ENCODE measurements around the gene NUS1. TPM values are rescaled to one million over a fixed set of nuclear protein-coding genes. Genes with fewer than 3 reads are reported as not detected.
"Not testable (repeated sequence)": the region's sequence is repeated elsewhere in the genome, so short reads cannot be mapped to it uniquely, and the experiment has no call there.

NUS1 gene
- total RNA-seq, 2 donors from 2014 or later, result 52.7 to 59.1 TPM

DNA sequence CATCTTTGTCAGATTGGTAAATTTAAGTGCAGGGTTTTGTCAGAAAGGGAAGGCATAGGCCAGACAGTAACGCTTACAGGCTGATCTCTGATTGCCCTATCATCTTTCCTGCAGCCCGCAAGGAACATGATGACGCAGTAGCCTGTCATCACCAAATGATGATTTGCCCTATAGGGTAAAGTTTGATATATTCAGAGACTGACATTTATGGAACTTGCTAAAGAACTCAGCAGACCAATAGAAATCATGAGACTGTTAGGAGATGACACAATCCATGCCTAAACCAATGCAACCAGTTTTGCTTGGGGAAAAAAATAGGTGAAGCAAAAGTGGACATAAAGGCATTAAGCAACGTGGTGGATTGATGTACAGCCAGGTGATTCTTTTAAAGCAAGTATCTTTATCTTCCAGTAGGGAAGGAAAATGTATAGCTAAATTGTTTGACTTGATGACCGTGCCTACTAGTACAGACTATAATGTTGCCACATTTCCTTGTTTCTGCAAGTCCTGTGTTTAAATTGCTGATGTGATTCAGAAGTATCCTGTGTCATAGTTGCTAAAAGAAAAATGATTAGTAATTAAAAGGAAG, 2.4 kb downstream of the NUS1 start:
- H3K4me1 Mint-ChIP-seq (ENCODE audit: low read depth in 2 of 2), result peaks cover 56 to 63% of the 10 kb centered on the region in 2 donors
- H3K9me3 Mint-ChIP-seq, result no peaks in the 10 kb centered on the region
- ATAC-seq (no peak), DNase-seq (ENCODE audit: low spot score) (no peak)
- peaks cover 25% of the 10 kb centered on the region for H3K36me3 Mint-ChIP-seq
- no peaks in the 10 kb centered on the region for H3K27me3 Mint-ChIP-seq
- H3K4me3 Mint-ChIP-seq, result peak overlapping the region; percentile 83
- peak overlapping the region; percentile 57 to 65 for H3K27ac Mint-ChIP-seq

DNA sequence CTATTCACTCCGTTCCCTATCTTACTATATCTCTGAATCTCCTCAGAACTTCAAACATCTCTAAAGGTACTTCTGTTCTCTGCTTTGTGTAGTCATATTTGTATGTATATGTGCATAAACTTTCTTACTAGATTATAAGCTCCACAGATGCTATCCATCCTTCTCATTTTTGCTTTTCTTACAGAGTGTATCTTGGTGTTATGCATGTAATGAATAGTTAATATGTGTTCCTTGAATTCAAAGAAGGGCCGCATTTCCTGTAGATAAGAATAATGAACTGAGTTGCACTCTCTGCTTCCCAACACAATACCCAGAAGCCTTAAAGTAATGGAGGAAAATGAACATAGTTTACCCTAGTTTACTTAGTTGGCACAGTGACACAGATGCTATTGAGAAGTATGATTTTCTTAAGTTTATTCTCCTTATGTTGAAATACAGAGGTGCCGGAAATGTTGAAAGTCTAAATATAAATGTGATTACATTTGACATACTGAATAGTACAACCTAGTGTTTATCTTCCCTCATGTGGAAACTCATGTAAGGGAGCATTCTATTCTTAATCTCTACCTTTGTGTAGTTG, 6.0 kb downstream of the NUS1 start:
- H3K4me3 Mint-ChIP-seq, result peak overlapping the region; percentile 5
- H3K4me1 Mint-ChIP-seq (ENCODE audit: low read depth in 2 of 2), result peaks cover 56 to 62% of the 10 kb centered on the region in 2 donors
- H3K27ac Mint-ChIP-seq, result no peak overlapping the region
- peaks cover 33% of the 10 kb centered on the region for H3K36me3 Mint-ChIP-seq
- H3K27me3 Mint-ChIP-seq, result no peaks in the 10 kb centered on the region
- no peak for DNase-seq (ENCODE audit: low spot score)
- H3K9me3 Mint-ChIP-seq, result no peaks in the 10 kb centered on the region
- no peak for ATAC-seq

DNA sequence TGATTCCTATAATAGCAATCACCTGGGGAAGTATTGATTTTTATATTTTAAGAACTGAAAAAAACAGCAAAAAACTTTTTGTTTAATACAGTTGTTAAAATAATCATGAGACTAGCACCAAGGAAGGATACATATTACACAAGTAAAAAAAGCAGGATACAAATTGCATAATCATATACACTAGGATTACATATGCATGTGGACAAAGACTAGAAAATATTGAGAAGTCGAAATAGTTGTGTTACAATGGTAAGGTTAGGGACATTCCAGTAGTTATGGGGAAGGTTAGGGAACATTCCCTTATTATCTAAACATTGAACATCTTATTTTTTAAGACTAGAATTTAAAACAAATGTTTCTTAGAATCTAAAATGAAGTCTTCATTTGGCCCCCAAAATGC, 9.5 kb downstream of the NUS1 start:
- Mint-ChIP-seq H3K4me3 (no peak overlapping the region), H3K27me3 (no peaks in the 10 kb centered on the region), H3K36me3 (peaks cover 20% of the 10 kb centered on the region), H3K9me3 (no peaks in the 10 kb centered on the region), H3K4me1 (ENCODE audit: low read depth in 2 of 2) (peaks cover 50 to 58% of the 10 kb centered on the region in 2 donors), H3K27ac (peak overlapping the region in 1 of 2 donors; percentile 21)
- ATAC-seq (no peak), DNase-seq (ENCODE audit: low spot score) (no peak)

DNA sequence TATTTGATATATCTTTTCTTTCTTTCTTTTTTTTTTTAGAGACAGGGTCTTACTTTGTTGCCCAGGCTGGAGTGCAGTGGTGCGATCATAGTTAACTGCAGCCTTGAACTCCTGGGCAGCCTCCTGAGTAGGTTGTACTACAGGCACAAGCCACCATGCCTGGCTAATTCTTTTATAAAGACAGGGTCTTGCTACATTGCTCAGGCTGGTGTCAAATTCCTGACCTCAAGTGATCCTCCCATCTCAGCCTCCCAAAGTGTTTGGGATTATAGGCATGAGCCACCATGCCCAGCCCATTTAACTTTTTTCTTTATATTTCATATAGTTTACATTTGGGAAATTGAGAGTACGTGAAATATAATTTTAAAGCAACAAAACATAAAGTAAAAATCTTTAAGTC, 10.1 kb downstream of the NUS1 start:
- Mint-ChIP-seq H3K4me3 (no peak overlapping the region), H3K4me1 (ENCODE audit: low read depth in 2 of 2) (peaks cover 47 to 52% of the 10 kb centered on the region in 2 donors), H3K36me3 (peaks cover 20% of the 10 kb centered on the region), H3K9me3 (no peaks in the 10 kb centered on the region), H3K27ac (no peak overlapping the region), H3K27me3 (no peaks in the 10 kb centered on the region)
- ATAC-seq, result no peak
- DNase-seq (ENCODE audit: low spot score), result no peak

DNA sequence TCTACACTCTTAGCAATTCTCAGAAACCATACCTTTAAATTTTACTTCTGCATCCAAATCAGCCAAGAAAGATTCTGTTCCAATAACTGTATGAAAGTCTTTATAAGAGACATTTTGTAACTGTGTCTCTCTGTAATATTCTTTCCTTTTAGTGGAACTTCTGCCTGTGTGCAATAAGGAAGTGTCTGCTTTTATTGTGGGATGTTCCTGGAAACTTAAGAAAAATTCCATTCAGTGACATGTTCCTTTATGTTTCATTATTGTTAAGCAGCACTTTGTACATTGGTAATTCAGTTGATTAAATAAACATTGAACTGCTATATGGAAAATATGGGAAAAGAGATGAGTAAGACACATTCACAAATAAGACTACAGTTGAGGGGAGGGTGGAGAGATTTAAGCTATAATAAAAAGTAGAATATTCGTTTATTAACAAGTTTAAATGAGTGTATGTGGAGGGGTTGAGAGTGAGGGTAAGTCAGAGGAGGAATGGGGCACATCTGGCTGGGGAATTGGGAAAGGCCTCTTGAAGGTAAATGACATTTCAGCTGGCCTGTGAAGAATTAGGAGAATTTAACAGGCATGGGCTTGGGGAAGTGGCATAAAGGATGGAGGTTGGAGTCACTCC, 11.9 kb downstream of the NUS1 start:
- no peak for ATAC-seq
- no peaks in the 10 kb centered on the region for H3K27me3 Mint-ChIP-seq
- DNase-seq (ENCODE audit: low spot score), result no peak
- peaks cover 45 to 46% of the 10 kb centered on the region in 2 donors for H3K4me1 Mint-ChIP-seq (ENCODE audit: low read depth in 2 of 2)
- H3K9me3 Mint-ChIP-seq, result no peaks in the 10 kb centered on the region
- H3K4me3 Mint-ChIP-seq, result no peak overlapping the region
- H3K27ac Mint-ChIP-seq, result peak overlapping the region in 1 of 2 donors; percentile 34
- peaks cover 15% of the 10 kb centered on the region for H3K36me3 Mint-ChIP-seq

DNA sequence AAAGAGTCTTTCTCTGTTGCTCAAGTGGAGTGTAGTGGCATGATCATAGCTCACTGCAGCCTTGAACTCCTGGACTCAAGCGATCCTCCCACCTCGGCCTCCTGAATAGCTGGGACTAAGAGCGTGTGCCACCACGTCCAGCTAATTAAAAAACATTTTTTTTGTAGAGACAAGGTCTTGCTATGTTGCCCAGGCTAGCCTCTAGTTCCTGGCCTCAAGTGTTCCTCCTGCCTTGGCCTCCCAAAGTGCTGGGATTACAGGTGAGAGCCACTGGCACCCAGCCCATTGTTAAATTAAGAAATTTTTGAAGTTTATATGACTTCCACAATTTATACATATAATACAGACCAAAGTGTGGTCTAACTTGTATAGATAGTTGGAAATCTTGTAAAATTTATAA, 14.3 kb downstream of the NUS1 start:
- H3K9me3 Mint-ChIP-seq; H3K27ac Mint-ChIP-seq; DNase-seq (ENCODE audit: low spot score); H3K27me3 Mint-ChIP-seq; ATAC-seq; H3K4me3 Mint-ChIP-seq: not testable (repeated sequence)
- Mint-ChIP-seq H3K4me1 (ENCODE audit: low read depth in 2 of 2) (peaks cover 33 to 37% of the 10 kb centered on the region in 2 donors), H3K36me3 (peaks cover 19% of the 10 kb centered on the region)

DNA sequence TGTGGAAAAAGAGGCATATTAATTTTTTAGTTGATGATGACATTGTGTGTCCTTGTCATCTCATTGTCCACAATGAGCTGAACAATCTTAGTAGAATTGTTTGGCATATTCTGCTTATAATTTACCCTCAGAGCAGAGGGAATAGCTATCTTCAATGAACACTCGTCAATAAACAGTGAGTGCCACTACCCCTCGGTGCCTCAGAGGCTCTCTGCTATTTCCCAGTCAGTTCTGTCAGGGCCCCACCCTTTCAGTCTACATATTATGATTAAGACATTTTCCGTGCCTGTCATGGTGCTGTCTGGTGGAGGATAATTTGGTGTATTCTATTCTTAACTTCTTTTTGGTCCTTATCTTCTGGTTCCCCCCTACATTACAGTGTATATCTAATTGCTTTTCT, 31.2 kb downstream of the NUS1 start:
- no peak overlapping the region for H3K4me3 Mint-ChIP-seq
- H3K9me3 Mint-ChIP-seq, result no peaks in the 10 kb centered on the region
- H3K4me1 Mint-ChIP-seq (ENCODE audit: low read depth in 2 of 2), result peaks cover 2 to 5% of the 10 kb centered on the region in 2 donors
- DNase-seq (ENCODE audit: low spot score) (no peak), ATAC-seq (no peak)
- H3K27me3 Mint-ChIP-seq, result no peaks in the 10 kb centered on the region
- peaks cover 12% of the 10 kb centered on the region for H3K36me3 Mint-ChIP-seq
- peak overlapping the region in 1 of 2 donors; percentile 35 for H3K27ac Mint-ChIP-seq

DNA sequence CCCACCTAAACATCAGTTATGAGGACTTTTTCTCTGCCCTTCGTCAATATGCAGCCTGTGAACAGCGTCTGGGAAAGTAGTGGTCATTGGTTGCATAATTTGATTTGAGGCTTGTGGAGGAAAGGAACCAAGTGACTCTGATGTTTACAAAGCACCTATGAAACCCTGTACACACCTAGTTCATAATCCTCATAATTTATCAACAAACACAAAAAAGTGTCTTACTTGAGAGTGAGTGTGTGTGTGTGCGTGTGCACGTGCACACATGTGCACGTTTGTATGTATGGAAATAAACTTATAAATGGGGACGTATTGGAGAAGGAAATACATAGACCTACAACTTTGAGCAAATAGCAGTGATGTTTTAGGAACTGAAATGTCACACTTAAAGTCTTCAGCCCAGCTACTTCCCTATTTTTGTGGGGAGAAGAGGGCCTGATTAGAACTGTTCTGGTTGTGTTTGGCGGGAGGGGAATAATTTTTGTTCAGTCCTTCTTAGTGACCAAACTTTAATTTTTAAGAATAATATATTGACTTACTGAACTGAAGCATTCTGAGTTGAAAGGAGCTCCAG, 31.8 kb downstream of the NUS1 start:
- Mint-ChIP-seq H3K27ac (peak overlapping the region in 1 of 2 donors; percentile 35), H3K36me3 (peaks cover 12% of the 10 kb centered on the region)
- ATAC-seq; H3K4me3 Mint-ChIP-seq; H3K4me1 Mint-ChIP-seq (ENCODE audit: low read depth in 2 of 2); H3K9me3 Mint-ChIP-seq; H3K27me3 Mint-ChIP-seq; DNase-seq (ENCODE audit: low spot score): not testable (repeated sequence)

DNA sequence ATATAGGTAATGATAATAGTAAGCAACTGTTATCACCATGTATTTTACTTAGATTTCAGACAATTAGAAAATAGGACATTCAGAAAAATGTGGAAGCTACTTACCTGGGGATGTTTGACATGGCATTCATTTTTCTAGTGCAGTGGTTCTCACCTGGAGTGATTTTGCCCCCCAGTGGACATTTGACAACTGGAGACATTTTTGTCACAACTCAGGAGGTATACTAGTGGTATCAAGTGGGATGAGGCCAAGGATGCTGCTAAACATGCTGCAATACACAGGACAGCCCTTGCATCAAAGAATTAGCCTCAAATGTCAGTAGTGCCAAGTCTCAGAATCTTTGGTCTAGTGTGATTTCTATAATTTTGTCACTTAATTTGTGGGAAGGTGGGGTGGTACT, 36.1 kb downstream of the NUS1 start:
- Mint-ChIP-seq H3K9me3 (no peaks in the 10 kb centered on the region), H3K27ac (no peak overlapping the region), H3K27me3 (no peaks in the 10 kb centered on the region), H3K36me3 (peaks cover 6% of the 10 kb centered on the region), H3K4me1 (ENCODE audit: low read depth in 2 of 2) (peaks cover 2 to 5% of the 10 kb centered on the region in 2 donors), H3K4me3 (no peak overlapping the region)
- no peak for ATAC-seq
- DNase-seq (ENCODE audit: low spot score), result no peak

DNA sequence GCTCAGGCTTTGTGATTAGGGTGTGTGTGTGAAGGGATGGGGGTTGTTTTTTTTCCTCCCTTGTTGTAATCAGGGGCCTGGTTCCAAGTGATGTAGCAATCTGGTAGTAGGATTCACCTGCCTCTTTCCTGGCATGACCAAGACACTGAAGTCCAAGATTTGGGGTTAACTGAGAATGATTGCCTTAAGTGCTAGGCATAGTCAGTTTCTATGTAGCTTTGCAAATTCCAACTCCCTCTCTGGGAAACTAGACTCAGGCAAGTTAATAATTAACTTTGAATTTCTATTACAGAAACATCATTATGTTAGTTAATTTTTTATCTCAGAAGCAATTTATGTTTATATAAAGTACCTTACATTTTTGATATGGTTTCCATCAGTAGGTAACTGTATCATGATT, 43.6 kb downstream of the NUS1 start:
- Mint-ChIP-seq H3K27me3 (no peaks in the 10 kb centered on the region), H3K27ac (no peak overlapping the region), H3K9me3 (peaks cover 9% of the 10 kb centered on the region), H3K36me3 (peaks cover 8% of the 10 kb centered on the region), H3K4me1 (ENCODE audit: low read depth in 2 of 2) (no peaks in the 10 kb centered on the region), H3K4me3 (no peak overlapping the region)
- DNase-seq (ENCODE audit: low spot score) (no peak), ATAC-seq (no peak)

DNA sequence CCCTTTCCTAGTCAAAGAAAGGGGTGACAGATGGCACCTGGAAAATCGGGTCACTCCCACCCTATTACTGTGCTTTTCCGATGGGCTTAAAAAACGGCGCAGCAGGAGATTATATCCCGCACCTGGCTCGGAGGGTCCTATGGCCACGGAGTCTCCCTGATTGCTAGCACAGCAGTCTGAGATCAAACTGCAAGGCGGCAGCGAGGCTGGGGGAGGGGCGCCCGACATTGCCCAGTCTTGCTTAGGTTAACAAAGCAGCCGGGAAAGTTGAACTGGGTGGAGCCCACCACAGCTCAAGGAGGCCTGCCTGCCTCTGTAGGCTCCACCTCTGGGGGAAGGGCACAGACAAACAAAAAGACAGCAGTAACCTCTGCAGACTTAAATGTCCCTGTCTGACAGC, 46.3 kb downstream of the NUS1 start:
- peaks cover 12% of the 10 kb centered on the region for H3K9me3 Mint-ChIP-seq
- not testable (repeated sequence) for H3K4me1 Mint-ChIP-seq (ENCODE audit: low read depth in 2 of 2); H3K27me3 Mint-ChIP-seq; DNase-seq (ENCODE audit: low spot score); ATAC-seq; H3K36me3 Mint-ChIP-seq; H3K4me3 Mint-ChIP-seq; H3K27ac Mint-ChIP-seq

DNA sequence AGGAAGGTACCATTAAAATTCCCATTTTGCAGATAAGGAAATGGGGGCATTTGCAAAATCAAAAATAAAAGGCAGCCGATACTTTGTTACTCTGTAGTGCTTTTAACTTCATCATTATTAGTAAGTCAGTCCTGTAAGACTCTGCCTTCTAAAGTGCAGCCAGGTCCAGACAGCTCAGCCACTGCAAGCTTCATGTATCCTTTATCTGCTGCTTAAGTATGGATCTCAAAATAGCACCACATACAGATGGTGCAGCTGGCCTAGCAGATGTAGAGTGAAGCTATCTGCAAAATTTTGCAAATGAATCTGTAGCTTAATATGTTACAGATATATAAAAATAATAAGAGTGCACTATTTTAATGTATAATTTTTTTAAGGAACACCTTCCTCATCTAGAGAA, 53.4 kb downstream of the NUS1 start:
- DNase-seq (ENCODE audit: low spot score), result no peak
- no peak for ATAC-seq
- no peaks in the 10 kb centered on the region for H3K36me3 Mint-ChIP-seq
- H3K27me3 Mint-ChIP-seq, result peaks cover 6 to 22% of the 10 kb centered on the region in 2 donors
- no peaks in the 10 kb centered on the region for H3K4me1 Mint-ChIP-seq (ENCODE audit: low read depth in 2 of 2)
- no peak overlapping the region for H3K4me3 Mint-ChIP-seq
- no peak overlapping the region for H3K27ac Mint-ChIP-seq
- peaks cover 7% of the 10 kb centered on the region for H3K9me3 Mint-ChIP-seq

DNA sequence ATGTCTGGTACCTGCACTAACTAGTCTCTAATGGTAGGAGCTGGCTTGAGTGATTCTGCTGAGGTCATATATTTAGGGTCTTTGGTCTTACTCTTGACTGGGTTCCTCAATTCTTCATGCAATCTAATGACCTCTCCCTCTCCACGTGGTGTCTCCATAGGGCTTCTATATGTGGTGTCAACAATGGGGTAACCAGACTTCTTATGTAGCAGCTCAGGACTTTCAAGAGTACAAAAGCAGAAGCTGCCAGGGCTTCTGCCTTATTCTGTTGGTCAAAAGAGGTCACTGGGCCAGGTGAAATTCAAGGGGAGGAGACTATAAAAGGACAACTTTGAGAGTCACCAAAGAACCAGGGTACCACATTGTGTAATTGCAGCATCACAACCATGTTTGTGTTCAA, 54.3 kb downstream of the NUS1 start:
- H3K27me3 Mint-ChIP-seq, result peaks cover 9 to 29% of the 10 kb centered on the region in 2 donors
- ATAC-seq, result no peak
- no peak overlapping the region for H3K4me3 Mint-ChIP-seq
- peaks cover 7% of the 10 kb centered on the region for H3K9me3 Mint-ChIP-seq
- H3K27ac Mint-ChIP-seq, result no peak overlapping the region
- DNase-seq (ENCODE audit: low spot score), result no peak
- no peaks in the 10 kb centered on the region for H3K4me1 Mint-ChIP-seq (ENCODE audit: low read depth in 2 of 2)
- no peaks in the 10 kb centered on the region for H3K36me3 Mint-ChIP-seq

DNA sequence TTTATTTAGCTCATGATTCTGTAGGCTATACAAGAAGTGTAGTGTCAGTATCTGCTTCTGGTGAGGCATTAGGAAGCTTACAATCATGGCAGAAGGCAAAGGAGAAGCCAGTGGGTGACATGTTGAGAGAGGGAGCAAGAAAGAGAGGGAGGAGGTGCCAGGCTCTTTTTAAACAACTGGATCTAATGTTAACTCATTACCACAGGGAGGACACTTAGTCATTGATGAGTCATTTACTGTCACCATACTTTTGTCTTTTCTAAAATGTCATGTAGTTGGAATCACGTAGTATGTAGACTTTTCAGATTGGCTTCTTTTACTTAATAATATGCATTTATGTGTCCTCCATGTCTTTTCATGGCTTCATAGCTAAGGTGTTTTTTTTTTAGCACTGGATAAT, 58.1 kb downstream of the NUS1 start:
- DNase-seq (ENCODE audit: low spot score), result no peak
- peaks cover 9 to 46% of the 10 kb centered on the region in 2 donors for H3K27me3 Mint-ChIP-seq
- H3K9me3 Mint-ChIP-seq, result peaks cover 3% of the 10 kb centered on the region
- no peaks in the 10 kb centered on the region for H3K36me3 Mint-ChIP-seq
- no peaks in the 10 kb centered on the region for H3K4me1 Mint-ChIP-seq (ENCODE audit: low read depth in 2 of 2)
- no peak overlapping the region for H3K4me3 Mint-ChIP-seq
- ATAC-seq, result no peak
- H3K27ac Mint-ChIP-seq, result no peak overlapping the region
